GM23248 (cell line): ENCODE measurements around the gene CD83. TPM values are rescaled to one million over a fixed set of nuclear protein-coding genes. Genes with fewer than 3 reads are reported as not detected.

Source experiments
- DNase-seq: peaks from one replicate; pipeline ENCODE4 v3.0.0-alpha.2; 2015
- H2AFZ ChIP-seq: fragments of 200-600 bp; sonication (generic); 2 replicates; pipeline ENCODE4 v1.6.1; 2016; ENCODE audit warnings: antibody characterized with exemption
- H3F3A ChIP-seq: fragments of 200-600 bp; sonication (generic); 2 replicates; pipeline ENCODE4 v1.6.1; 2016; ENCODE audit warnings: mild to moderate bottlenecking, antibody characterized with exemption, mixed run types; ENCODE audit not compliant: insufficient read depth
- H3K27ac ChIP-seq: fragments of 200-600 bp; sonication (generic); 2 replicates; pipeline ENCODE4 v1.5.1; 2016; ENCODE audit warnings: mild to moderate bottlenecking
- H3K27me3 ChIP-seq: fragments of 200-600 bp; sonication (generic); replicated peaks from 2 replicates; pipeline ENCODE4 v1.6.1; 2016; ENCODE audit warnings: mild to moderate bottlenecking; ENCODE audit not compliant: insufficient read depth
- H3K36me3 ChIP-seq: fragments of 200-600 bp; sonication (generic); 2 replicates; pipeline ENCODE4 v1.6.1; 2016; ENCODE audit warnings: low read depth, mild to moderate bottlenecking
- H3K4me1 ChIP-seq: fragments of 200-600 bp; sonication (generic); 2 replicates; pipeline ENCODE4 v1.6.1; 2016; ENCODE audit warnings: mild to moderate bottlenecking; ENCODE audit not compliant: insufficient read depth
- H3K4me2 ChIP-seq: fragments of 200-600 bp; sonication (generic); one replicate; pipeline ENCODE4 v1.6.1; 2016; ENCODE audit warnings: mild to moderate bottlenecking; ENCODE audit not compliant: unreplicated experiment
- H3K4me3 ChIP-seq: fragments of 200-600 bp; sonication (generic); 2 replicates; pipeline ENCODE4 v1.5.1; 2016; ENCODE audit warnings: mild to moderate bottlenecking
- H3K79me2 ChIP-seq: fragments of 200-600 bp; sonication (generic); 2 replicates; pipeline ENCODE4 v1.6.1; 2016; ENCODE audit warnings: mild to moderate bottlenecking; ENCODE audit not compliant: insufficient read depth
- H3K9ac ChIP-seq: fragments of 200-600 bp; sonication (generic); 2 replicates; pipeline ENCODE4 v1.6.1; 2016; ENCODE audit warnings: mild to moderate bottlenecking
- H3K9me2 ChIP-seq: fragments of 200-600 bp; sonication (generic); 2 replicates; pipeline ENCODE4 v1.6.1; 2016; ENCODE audit warnings: mixed run types, mild to moderate bottlenecking, moderate library complexity; ENCODE audit not compliant: insufficient read depth
- H3K9me3 ChIP-seq: fragments of 200-600 bp; sonication (generic); one replicate; pipeline ENCODE4 v1.6.1; 2017; ENCODE audit warnings: low read depth
- H4K20me1 ChIP-seq: fragments of 200-600 bp; sonication (generic); 2 replicates; pipeline ENCODE4 v1.6.0; 2016; ENCODE audit not compliant: insufficient read depth
- EZH2 ChIP-seq: fragments of 200-600 bp; sonication (generic); IDR thresholded peaks from 2 replicates; pipeline ENCODE4 v1.6.1; 2018; ENCODE audit warnings: antibody characterized with exemption, mild to moderate bottlenecking; ENCODE audit not compliant: insufficient read depth, poor library complexity, severe bottlenecking
- EZH2phosphoT487 ChIP-seq: fragments of 200-600 bp; sonication (generic); IDR thresholded peaks from 2 replicates; pipeline ENCODE4 v1.6.1; 2018; ENCODE audit warnings: antibody characterized with exemption, moderate library complexity, mild to moderate bottlenecking, low read depth; ENCODE audit not compliant: insufficient read depth
- whole genome bisulfite sequencing, 2 experiments: methylation state at CpG; one replicate each; pipeline ENCODE4 v1.1.6; 2015 to 2017; ENCODE audit warnings: low lambda C conversion rate in 2 of 2, low coverage in 1 of 2; ENCODE audit errors: missing lambda C conversion rate in 2 of 2; 5-methylcytosine and 5-hydroxymethylcytosine counted together
- in situ Hi-C: fragments of 300-500 bp; cut with MboI; formaldehyde crosslinking; loops from 2 replicates; pipeline ENCODE4 v1.15.0; 2020
- polyA plus RNA-seq: library from polyadenylated mRNA; unstranded; fragments of >200 nt; fragmentation: Nextera tagmentation; extraction: Ambion mirVana; gene quantifications from 2 replicates; pipeline ENCODE4 v1.2.1, GENCODE V29; 2016
- total RNA-seq: library from RNA; depleted of rRNA; stranded (reverse); fragments of >200 nt; shearing (Covaris generic); gene quantifications from 2 replicates; pipeline ENCODE4 v1.2.3, GENCODE V29; 2014

The CD83 gene
- total and polyA plus RNA-seq, 2 experiments from 2014 or later = 1.2 to 1.5 TPM

DNA sequence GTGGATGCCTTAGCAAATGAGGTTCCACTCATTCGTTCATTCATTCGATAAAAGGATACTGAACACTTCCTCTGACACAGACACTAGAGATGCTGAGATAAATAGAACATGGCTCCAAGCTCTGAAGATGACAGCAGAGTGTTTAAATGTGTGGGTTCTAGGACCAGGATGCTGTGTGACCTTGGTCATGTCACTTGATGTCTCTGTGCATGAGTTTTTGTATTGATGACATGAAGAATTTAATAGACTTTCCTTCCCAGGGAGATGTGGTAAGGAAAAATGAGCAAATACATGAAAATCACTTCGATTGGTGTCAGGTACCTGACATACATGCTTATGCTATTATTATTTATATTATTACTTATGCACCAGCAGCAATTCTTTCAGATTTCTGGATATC is 34.3 kb upstream of the CD83 start:
- DNase-seq = no peak
- H3K9me3 ChIP-seq = no peaks in the 10 kb centered on the region
- H3K27me3 ChIP-seq = 0 out of 2 replicates have a peak, but pooled peaks cover 12% of the 10 kb centered on the region
- no peaks in the 10 kb centered on the region for H3K9me2 ChIP-seq
- H3K4me3 ChIP-seq = no peak overlapping the region
- no peaks in the 10 kb centered on the region for H3K36me3 ChIP-seq
- H3K79me2 ChIP-seq = no peaks in the 10 kb centered on the region
- no peak overlapping the region for H3K9ac ChIP-seq
- no peak overlapping the region for H3K4me2 ChIP-seq
- TF ChIP-seq EZH2phosphoT487 (no peak), EZH2 (no peak)
- in situ Hi-C loops = no loop called here
- no peaks in the 10 kb centered on the region for H3F3A ChIP-seq
- H4K20me1 ChIP-seq = no peaks in the 10 kb centered on the region
- no peak overlapping the region for H2AFZ ChIP-seq
- H3K4me1 ChIP-seq = no peaks in the 10 kb centered on the region
- H3K27ac ChIP-seq = no peak overlapping the region
- 46 to 55% methylated on average over 3 of the region's 3 CpGs for WGBS, 2 experiments

DNA sequence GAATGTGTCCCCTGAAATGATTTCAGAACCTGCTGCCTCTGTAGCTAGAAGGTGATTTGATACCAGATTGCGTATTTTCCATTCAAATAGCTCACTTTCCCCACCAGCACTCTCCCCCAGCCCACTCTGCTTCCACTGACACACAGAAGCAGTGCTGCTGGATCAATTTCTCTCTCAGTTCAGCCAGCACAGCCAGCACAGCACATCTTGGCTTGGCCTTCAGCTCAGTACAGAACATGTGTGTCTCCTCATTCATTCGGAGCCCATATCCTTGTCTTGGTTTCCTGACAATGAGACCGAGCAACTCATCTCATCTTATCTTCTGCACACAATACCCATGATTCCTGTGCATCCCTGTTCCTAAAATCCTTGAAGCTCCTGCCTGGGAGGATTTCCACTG is 33.8 kb upstream of the CD83 start:
- Histone ChIP-seq H3K9me3 (no peaks in the 10 kb centered on the region), H4K20me1 (no peaks in the 10 kb centered on the region), H3F3A (no peaks in the 10 kb centered on the region), H3K9ac (no peak overlapping the region), H3K27ac (no peak overlapping the region), H3K4me1 (no peaks in the 10 kb centered on the region), H3K4me3 (no peak overlapping the region), H2AFZ (no peak overlapping the region), H3K36me3 (no peaks in the 10 kb centered on the region), H3K27me3 (0 out of 2 replicates have a peak, but pooled peaks cover 16% of the 10 kb centered on the region), H3K4me2 (no peak overlapping the region), H3K79me2 (no peaks in the 10 kb centered on the region), H3K9me2 (no peaks in the 10 kb centered on the region)
- 29 to 46% methylated on average over 3 of the region's 3 CpGs for WGBS, 2 experiments
- no peak for TF ChIP-seq EZH2
- TF ChIP-seq EZH2phosphoT487 = no peak
- no peak for DNase-seq
- in situ Hi-C loops = no loop called here

DNA sequence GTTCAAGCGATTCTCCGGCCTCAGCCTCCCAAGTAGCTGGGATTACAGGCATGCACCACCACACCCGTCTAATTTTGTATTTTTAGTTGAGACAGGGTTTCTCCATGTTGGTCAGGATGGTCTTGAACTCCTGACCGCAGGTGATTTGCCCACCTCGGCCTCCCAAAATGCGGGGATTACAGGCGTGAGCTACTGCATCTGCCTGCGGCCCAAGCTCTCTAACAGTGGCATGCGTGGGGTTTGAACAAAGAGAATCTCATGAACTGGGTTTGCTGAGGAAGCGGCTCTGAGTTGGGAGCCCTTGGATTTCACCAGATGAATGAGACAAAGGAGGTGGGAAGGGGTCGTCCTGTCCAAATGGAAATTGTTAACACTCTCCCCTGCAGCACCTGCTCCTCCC is 33.2 kb upstream of the CD83 start:
- Histone ChIP-seq H3K4me2 (no peak overlapping the region), H2AFZ (no peak overlapping the region), H3K79me2 (no peaks in the 10 kb centered on the region), H4K20me1 (no peaks in the 10 kb centered on the region), H3K9me2 (no peaks in the 10 kb centered on the region), H3K36me3 (no peaks in the 10 kb centered on the region), H3F3A (no peaks in the 10 kb centered on the region), H3K4me3 (no peak overlapping the region), H3K9ac (no peak overlapping the region), H3K4me1 (no peaks in the 10 kb centered on the region), H3K27me3 (0 out of 2 replicates have a peak, but pooled peaks cover 18% of the 10 kb centered on the region), H3K9me3 (no peaks in the 10 kb centered on the region), H3K27ac (no peak overlapping the region)
- in situ Hi-C loops = no loop called here
- DNase-seq = no peak
- 74 to 79% methylated on average over 11 of the region's 11 CpGs for WGBS, 2 experiments
- TF ChIP-seq EZH2phosphoT487 = no peak
- TF ChIP-seq EZH2 = no peak

DNA sequence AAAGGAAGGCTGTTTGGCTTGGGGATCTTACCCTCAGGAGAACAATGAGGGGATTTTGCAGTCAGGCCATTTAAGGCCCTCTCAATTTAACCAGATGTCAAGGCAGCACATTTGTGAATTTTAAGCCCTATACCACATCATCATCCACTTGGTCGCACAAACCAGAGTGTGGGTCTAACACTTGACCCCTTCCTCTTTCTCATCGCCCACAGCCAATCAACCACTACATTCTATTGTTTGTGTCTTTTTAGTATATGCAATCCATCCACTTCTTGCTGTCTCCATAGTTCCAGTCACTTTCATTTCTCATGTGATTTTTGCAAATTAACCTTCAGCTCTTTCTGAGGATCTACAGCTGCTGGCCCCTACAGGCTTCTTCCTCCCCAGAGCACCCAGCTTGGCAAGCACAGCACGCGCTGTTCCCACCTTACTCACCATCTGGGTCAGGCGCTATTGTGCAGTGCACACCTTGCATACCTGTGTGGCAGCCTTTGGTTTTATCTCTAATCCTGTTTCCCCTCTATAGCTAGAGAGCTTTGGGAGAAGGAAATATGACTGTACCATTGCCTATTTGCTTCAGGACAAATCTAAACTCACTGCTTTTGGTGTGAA is 32.3 kb upstream of the CD83 start:
- Histone ChIP-seq H3F3A (no peaks in the 10 kb centered on the region), H3K4me2 (no peak overlapping the region), H3K9me2 (no peaks in the 10 kb centered on the region), H3K27ac (no peak overlapping the region), H3K27me3 (0 out of 2 replicates have a peak, but pooled peaks cover 18% of the 10 kb centered on the region), H4K20me1 (no peaks in the 10 kb centered on the region), H3K9ac (no peak overlapping the region), H3K4me3 (no peak overlapping the region), H3K9me3 (no peaks in the 10 kb centered on the region), H3K4me1 (no peaks in the 10 kb centered on the region), H3K79me2 (no peaks in the 10 kb centered on the region), H2AFZ (no peak overlapping the region), H3K36me3 (no peaks in the 10 kb centered on the region)
- TF ChIP-seq EZH2phosphoT487 (no peak), EZH2 (no peak)
- no peak for DNase-seq
- 79 to 85% methylated on average over 5 of the region's 5 CpGs for WGBS, 2 experiments
- in situ Hi-C loops = no loop called here

- Histone ChIP-seq H3K79me2 (no peaks in the 10 kb centered on the region), H3K9ac (no peak overlapping the region), H3K4me3 (no peak overlapping the region), H3F3A (no peaks in the 10 kb centered on the region), H2AFZ (no peak overlapping the region), H3K9me3 (no peaks in the 10 kb centered on the region), H3K27me3 (peaks cover 30% of the 10 kb centered on the region; the same call in 1 of the 2 replicates), H3K9me2 (no peaks in the 10 kb centered on the region), H4K20me1 (no peaks in the 10 kb centered on the region), H3K4me1 (no peaks in the 10 kb centered on the region), H3K36me3 (no peaks in the 10 kb centered on the region), H3K27ac (no peak overlapping the region), H3K4me2 (no peak overlapping the region)
- DNase-seq = peak; percentile 31
- 72 to 89% methylated on average over 1 of the region's 1 CpG for WGBS, 2 experiments
- in situ Hi-C loops = no loop called here
- TF ChIP-seq EZH2phosphoT487 = no peak
- TF ChIP-seq EZH2 = no peak
Observed at GRCh38 chr6:14086701-14087100, 30.9 kb upstream of the CD83 start.
